Effector CD4-positive, alpha-beta T cell (primary cell): ENCODE data around the gene SLC39A13.

Source experiments
- DNase-seq: peaks from one replicate; pipeline ENCODE4 v3.0.0-alpha.2; 2020
- total RNA-seq: gene quantifications from one replicate; lab custom pipeline; 2026; lab: John Stamatoyannopoulos, UW

SLC39A13 gene
- total RNA-seq = 39.0 reads per million, percentile 63 among the genes with 10 or more reads in this experiment

DNA sequence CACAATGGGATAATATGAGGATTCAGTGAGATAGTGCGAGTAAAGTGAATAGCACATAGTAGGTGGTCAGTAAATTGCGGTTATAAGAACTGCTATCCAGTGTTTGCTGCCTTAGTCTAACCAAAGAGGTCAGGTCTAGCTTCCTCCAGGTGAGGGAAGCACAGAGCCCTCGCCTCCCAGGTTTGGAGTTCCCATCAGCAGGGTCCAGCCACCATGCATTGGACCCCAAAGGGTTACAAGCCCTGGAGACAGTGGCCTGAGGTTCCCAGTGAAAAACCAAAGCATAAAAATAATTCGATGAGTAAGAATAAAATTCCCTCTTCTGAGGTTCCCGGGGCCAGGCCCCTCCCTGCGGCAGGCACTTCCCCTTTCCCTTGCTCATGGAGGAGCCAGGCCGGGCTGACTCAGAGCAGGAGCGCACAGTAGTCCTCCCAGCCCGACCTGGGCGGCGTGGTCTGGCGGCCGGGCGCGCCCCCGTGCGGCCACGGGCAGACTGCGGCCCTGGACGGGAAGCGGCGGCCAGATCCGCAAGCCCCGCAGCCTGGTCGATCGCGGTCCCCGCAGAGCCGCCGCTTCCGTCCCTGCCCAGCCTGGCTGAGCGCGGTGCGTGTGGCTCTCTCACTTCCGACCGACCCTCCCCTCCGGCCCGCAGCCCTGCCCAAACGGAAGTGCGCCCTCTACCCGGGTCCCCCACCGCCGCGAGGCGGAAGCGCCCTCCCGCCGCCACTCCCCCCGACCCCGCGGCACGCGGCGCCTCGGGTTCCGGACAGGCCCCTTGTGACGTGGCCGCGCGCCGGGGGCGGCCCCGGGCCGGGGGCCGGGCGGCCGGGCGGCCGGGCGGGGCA, at the start of gene SLC39A13:
SLC39A13 (plus strand) TSS at position 845 of the 845 bp plus-strand sequence. CDS start 1,505 bp downstream, outside the sequence.
- DNase-seq = peak; percentile 85

GRCh38 chr11:47358731-47359051, 49.7 kb upstream of the SLC39A13 start:
- DNase-seq = no peak

DNA sequence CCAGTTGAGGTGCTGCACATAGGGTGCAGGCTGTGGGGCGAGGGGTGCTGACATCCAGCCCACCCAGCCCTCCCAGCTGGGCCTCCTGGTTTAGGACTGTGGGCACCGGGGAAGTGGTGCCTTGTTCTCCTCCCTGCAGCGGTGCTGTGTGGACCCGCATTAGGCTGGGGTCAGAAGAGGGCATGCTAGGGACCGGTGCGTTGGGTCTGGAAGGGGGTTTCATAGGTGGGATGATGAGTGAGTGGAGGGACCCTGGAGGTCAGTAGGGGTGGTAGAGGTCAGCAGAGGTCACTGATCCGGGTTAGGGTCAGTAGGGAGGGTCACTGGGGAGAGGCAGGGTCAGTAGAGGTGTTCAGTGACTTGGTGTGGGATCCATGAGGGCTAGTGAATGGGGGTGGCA, 49.2 kb upstream of the SLC39A13 start:
- DNase-seq = no peak

- DNase-seq = no peak
Observed at GRCh38 chr11:47359586-47359985, 48.8 kb upstream of the SLC39A13 start.

DNA sequence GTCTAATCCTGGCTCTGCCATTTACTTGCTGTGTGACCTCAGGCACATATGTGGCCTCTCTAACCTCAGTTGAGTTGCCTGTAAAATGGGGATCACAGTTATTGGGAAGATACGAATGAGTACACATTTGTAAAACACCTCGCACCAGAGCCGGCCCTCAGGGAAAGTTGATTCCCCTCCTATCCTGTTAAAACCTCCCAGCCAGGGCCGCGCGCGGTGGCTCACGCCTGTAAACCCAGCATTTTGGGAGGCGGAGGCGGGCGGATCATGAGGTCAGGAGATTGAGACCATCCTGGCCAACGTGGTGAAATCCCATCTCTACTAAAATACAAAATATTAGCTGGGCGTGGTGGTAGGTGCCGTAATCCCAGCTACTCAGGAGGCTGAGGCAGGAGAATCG, 48.0 kb upstream of the SLC39A13 start:
- no peak for DNase-seq

DNA sequence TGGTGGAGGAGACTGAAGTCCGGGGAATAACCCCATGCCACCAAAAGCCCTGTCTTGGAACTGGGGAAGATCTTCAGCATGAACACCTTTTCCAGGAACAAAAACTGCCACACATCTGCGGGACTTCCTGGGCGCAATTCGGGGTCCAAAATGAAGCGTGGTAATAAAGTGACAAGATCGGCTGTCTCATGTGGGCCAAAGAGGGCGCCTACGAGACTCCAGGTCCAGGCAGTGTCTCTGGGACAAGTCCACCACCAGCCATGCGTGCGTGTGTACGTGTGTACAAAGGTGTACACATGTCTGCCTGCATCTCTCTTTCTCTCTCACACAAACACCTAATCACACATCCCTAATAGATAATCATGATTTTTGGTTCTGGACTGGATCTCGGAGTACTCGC, 47.0 kb upstream of the SLC39A13 start:
- no peak for DNase-seq

- DNase-seq = no peak
Observed at GRCh38 chr11:47366020-47366490, 42.3 kb upstream of the SLC39A13 start.

- no peak for DNase-seq
Observed at GRCh38 chr11:47369676-47370075, 38.7 kb upstream of the SLC39A13 start.

DNA sequence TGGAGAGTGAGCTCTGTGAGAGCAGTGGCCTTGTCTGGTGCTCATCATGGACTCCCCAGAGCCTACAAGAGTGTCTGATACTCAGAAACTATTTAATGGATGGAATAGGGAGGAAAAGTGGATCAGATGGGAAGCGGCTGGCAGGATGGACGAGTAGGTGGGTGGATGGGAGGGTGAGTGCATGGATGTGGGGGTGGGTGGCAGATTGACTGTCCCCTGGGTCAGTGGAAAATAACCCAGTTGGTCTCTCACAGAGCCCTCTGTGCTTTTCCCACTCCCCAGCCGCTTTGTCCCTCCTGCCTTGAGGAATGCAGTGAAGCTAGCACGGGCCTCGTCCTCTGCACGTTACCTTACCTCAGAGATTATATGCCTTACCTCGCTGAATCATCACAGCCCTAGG, 36.0 kb upstream of the SLC39A13 start:
- DNase-seq = no peak

DNA sequence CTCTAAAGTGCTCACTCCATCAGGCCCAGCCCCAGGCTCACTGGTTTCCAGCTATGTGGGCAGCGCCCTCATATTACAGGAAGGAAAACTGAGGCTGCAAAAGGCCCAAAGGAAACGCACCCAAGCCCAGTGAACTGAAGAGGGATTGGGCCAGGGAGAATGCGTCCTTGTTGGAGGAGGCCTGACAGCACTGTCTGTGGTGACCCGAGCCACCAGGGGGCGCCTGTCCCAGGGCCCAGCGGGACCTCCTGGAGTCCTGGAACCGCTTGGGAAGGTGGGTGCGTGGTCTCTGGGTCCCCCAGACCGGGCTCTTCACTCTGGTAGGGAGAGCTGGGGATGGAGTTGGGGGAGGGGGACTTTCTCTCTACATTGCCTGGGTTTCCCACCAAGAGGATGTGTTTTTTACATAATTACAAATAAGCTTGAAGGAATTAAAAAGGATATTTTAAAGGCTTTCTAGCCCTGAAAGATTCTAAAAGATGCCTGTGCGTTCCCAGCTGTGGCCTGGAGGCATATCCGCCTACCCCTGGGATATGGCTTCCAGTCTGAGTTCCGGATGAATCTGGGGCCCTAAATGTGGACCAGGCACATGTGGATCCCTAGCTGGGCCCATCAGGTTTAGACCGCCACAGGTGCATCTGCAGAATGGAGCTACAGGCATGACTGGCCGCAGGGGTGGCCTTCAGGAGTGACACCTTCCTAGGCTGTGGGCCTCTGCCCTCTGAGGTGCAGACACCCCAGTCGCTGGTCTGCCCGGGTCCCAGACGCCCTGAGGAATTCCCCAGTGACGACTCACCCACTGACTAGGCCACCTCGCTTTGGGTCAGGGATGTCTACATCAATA, 34.3 kb upstream of the SLC39A13 start:
- DNase-seq = peak; percentile 84

- no peak for DNase-seq
Observed at GRCh38 chr11:47374720-47375019, 33.7 kb upstream of the SLC39A13 start.

GRCh38 chr11:47375020-47375419, 33.4 kb upstream of the SLC39A13 start:
- DNase-seq = no peak

GRCh38 chr11:47375546-47376085, 32.8 kb upstream of the SLC39A13 start:
- DNase-seq = no peak

DNA sequence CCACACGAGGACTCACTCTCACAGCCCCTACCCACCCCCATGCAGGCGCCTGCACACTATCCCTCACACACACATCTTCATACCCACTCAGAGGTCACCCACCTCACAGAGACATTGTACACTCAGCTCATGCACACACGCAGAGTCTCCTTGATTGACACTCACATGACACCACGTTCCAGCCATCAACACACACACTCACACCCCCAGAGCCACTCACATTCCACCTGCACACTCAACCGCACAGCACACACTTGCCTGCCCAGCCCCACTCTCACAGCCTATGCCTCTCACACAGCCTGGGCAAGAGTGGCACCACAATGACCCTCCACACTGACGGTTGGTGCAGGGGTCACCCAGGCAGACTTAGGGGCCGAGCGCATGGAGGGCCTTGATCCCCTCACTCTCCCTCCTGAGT, 32.3 kb upstream of the SLC39A13 start:
- DNase-seq = no peak

GRCh38 chr11:47376525-47377371, 31.6 kb upstream of the SLC39A13 start:
- no peak for DNase-seq

- DNase-seq = no peak
Observed at GRCh38 chr11:47377571-47378009, 30.8 kb upstream of the SLC39A13 start.

GRCh38 chr11:47378010-47378835, 30.2 kb upstream of the SLC39A13 start, which contains the start of gene SPI1:
TSS of gene SPI1 (minus strand) at chr11:47378547. CDS start at chr11:47378353, 194 bp downstream.
- DNase-seq = no peak

DNA sequence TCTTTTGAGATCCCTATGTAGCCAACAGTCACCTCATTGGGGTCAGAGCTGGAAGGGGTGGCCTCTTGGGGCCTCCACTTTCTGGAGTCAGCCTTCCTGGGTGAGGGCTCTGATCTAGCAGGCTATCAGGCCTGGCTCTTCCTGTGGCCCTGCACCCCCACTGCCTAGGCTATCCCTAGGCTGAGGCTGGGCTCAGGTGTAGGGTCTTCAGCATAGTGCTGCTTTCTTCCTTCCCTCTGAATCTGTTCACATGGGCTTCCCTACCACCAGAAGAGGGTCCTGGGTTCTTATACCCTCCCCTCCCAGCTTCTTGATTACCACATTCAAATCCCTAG, 29.6 kb upstream of the SLC39A13 start:
- no peak for DNase-seq

GRCh38 chr11:47379317-47379716, 29.1 kb upstream of the SLC39A13 start:
- DNase-seq = no peak

- no peak for DNase-seq
Observed at GRCh38 chr11:47380078-47380477, 28.3 kb upstream of the SLC39A13 start.

DNA sequence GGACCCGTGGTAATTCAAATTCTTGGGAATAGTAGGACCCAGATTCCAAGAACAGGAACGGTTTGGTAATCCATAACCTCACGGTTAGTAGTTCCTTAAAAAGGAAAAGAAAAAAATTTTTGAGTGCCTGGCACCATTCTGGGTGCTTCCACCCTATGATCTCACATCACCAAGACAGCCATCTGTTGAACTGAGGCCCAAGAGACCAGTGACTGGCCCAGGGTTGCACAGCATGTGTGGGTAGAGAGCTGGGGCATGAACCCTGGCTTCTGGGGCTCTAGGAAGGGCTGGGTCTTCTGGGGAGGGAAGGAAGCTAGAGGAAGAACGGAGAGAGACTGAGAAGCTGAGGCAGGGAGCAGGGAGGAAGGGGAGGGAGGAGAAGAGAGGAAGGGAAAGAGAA, 25.3 kb upstream of the SLC39A13 start:
- DNase-seq = no peak

- DNase-seq = no peak
Observed at GRCh38 chr11:47384498-47384897, 23.9 kb upstream of the SLC39A13 start.
